Ovary (tissue), 3 donors: Measurements from ENCODE around the gene SHISA9.

Source experiments
- EP300 ChIP-seq: sonication (generic); formaldehyde crosslinking; IDR thresholded peaks from one replicate; pipeline ENCODE4 v1.6.1; 2017; ENCODE audit warnings: antibody characterized with exemption
- TF ChIP-seq, protein P1 (sequence below), 3 donors: fragments of 450-650 bp in 2 of 3; fragments of 200-600 bp in 1 of 3; IDR thresholded peaks; one replicate each; pipeline versions ENCODE4 v1.5.1 to v1.8.0; 2016 to 2022; ENCODE audit warnings: antibody characterized with exemption in 3 of 3, mild to moderate bottlenecking in 1 of 3
- donor health status: DM: no; HTN: no; CAD: no.

DNA sequence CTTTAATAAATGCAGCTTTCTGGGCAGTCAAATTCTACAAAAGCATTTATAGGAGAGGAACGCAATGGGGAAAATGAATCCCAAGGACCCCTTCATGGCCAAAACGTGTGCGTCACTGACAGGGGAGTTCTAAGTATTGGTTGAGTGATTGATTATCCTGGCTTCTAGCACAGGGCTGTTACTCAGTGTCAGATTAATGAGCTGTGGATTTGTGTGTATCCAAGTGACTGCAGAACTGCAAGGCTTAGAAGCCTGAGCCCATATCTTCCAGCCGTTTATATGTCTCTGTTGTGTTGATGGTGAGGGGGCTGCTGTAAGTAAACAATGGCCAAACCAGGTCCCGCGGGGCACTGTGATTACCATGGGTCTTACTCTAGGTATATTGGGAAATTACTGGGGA lies 129.4 kb downstream of the SHISA9 start:
- TF ChIP-seq, protein P1, sequence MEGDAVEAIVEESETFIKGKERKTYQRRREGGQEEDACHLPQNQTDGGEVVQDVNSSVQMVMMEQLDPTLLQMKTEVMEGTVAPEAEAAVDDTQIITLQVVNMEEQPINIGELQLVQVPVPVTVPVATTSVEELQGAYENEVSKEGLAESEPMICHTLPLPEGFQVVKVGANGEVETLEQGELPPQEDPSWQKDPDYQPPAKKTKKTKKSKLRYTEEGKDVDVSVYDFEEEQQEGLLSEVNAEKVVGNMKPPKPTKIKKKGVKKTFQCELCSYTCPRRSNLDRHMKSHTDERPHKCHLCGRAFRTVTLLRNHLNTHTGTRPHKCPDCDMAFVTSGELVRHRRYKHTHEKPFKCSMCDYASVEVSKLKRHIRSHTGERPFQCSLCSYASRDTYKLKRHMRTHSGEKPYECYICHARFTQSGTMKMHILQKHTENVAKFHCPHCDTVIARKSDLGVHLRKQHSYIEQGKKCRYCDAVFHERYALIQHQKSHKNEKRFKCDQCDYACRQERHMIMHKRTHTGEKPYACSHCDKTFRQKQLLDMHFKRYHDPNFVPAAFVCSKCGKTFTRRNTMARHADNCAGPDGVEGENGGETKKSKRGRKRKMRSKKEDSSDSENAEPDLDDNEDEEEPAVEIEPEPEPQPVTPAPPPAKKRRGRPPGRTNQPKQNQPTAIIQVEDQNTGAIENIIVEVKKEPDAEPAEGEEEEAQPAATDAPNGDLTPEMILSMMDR (IDR thresholded peaks at IDR 0.05) = no peak
- no peak for TF ChIP-seq EP300
